ENCODE data around the gene PROSER2.

Gene PROSER2

GRCh38 chr10:11787846-11788245 lies 35.3 kb upstream of the PROSER2 start:
- H3K4me3 ChIP-seq (ENCODE audit: low read length): no peak overlapping the region
- no peaks in the 10 kb centered on the region for H3K79me2 ChIP-seq (ENCODE audit: low read length)
- H3K36me3 ChIP-seq (replicated peaks; ENCODE audit: low read depth, low read length): no peaks in the 10 kb centered on the region
- no peak overlapping the region for H3K4me2 ChIP-seq (ENCODE audit: low read length)
- TF ChIP-seq EZH2phosphoT487 (IDR thresholded peaks at IDR 0.05; ENCODE audit: low read depth) (no peak), CTCF (IDR thresholded peaks at IDR 0.05; ENCODE audit: low read depth, low read length) (no peak)
- no peaks in the 10 kb centered on the region for H3K4me1 ChIP-seq (ENCODE audit: low read length)
- peaks cover 12% of the 10 kb centered on the region for H3K27me3 ChIP-seq (ENCODE audit: low read depth, low read length)
- no peaks in the 10 kb centered on the region for H4K20me1 ChIP-seq (ENCODE audit: insufficient read depth, low read length)
- no peaks in the 10 kb centered on the region for H3K9me3 ChIP-seq (ENCODE audit: insufficient read depth, low read length)
- H3K9ac ChIP-seq (ENCODE audit: low read length): no peak overlapping the region
- H2AFZ ChIP-seq (ENCODE audit: low read depth, low read length): no peak overlapping the region
- H3K27ac ChIP-seq (ENCODE audit: low read length): no peak overlapping the region

GRCh38 chr10:11789306-11789705 lies 33.9 kb upstream of the PROSER2 start:
- Histone ChIP-seq H3K79me2 (ENCODE audit: low read length) (no peaks in the 10 kb centered on the region), H3K9me3 (ENCODE audit: insufficient read depth, low read length) (no peaks in the 10 kb centered on the region), H3K27ac (ENCODE audit: low read length) (no peak overlapping the region), H2AFZ (ENCODE audit: low read depth, low read length) (no peak overlapping the region), H4K20me1 (ENCODE audit: insufficient read depth, low read length) (no peaks in the 10 kb centered on the region), H3K4me3 (ENCODE audit: low read length) (no peak overlapping the region), H3K4me2 (ENCODE audit: low read length) (no peak overlapping the region), H3K27me3 (ENCODE audit: low read depth, low read length) (peaks cover 12% of the 10 kb centered on the region), H3K4me1 (ENCODE audit: low read length) (no peaks in the 10 kb centered on the region), H3K36me3 (replicated peaks; ENCODE audit: low read depth, low read length) (no peaks in the 10 kb centered on the region), H3K9ac (ENCODE audit: low read length) (no peak overlapping the region)
- no peak for TF ChIP-seq CTCF (IDR thresholded peaks at IDR 0.05; ENCODE audit: low read depth, low read length)
- TF ChIP-seq EZH2phosphoT487 (IDR thresholded peaks at IDR 0.05; ENCODE audit: low read depth): no peak

GRCh38 chr10:11789956-11790355 lies 33.2 kb upstream of the PROSER2 start:
- Histone ChIP-seq H3K9ac (ENCODE audit: low read length) (no peak overlapping the region), H3K27me3 (ENCODE audit: low read depth, low read length) (peaks cover 9% of the 10 kb centered on the region), H3K4me2 (ENCODE audit: low read length) (no peak overlapping the region), H3K4me3 (ENCODE audit: low read length) (no peak overlapping the region), H4K20me1 (ENCODE audit: insufficient read depth, low read length) (no peaks in the 10 kb centered on the region), H3K36me3 (replicated peaks; ENCODE audit: low read depth, low read length) (no peaks in the 10 kb centered on the region), H3K4me1 (ENCODE audit: low read length) (no peaks in the 10 kb centered on the region), H3K9me3 (ENCODE audit: insufficient read depth, low read length) (no peaks in the 10 kb centered on the region), H3K27ac (ENCODE audit: low read length) (no peak overlapping the region), H3K79me2 (ENCODE audit: low read length) (no peaks in the 10 kb centered on the region), H2AFZ (ENCODE audit: low read depth, low read length) (no peak overlapping the region)
- TF ChIP-seq EZH2phosphoT487 (IDR thresholded peaks at IDR 0.05; ENCODE audit: low read depth): no peak
- TF ChIP-seq CTCF (IDR thresholded peaks at IDR 0.05; ENCODE audit: low read depth, low read length): no peak

GRCh38 chr10:11793762-11794479 lies 29.2 kb upstream of the PROSER2 start:
- H3K4me2 ChIP-seq (ENCODE audit: low read length): no peak overlapping the region
- no peaks in the 10 kb centered on the region for H3K79me2 ChIP-seq (ENCODE audit: low read length)
- TF ChIP-seq CTCF (IDR thresholded peaks at IDR 0.05; ENCODE audit: low read depth, low read length): no peak
- no peak overlapping the region for H3K9ac ChIP-seq (ENCODE audit: low read length)
- H3K27ac ChIP-seq (ENCODE audit: low read length): no peak overlapping the region
- no peak overlapping the region for H2AFZ ChIP-seq (ENCODE audit: low read depth, low read length)
- H3K4me1 ChIP-seq (ENCODE audit: low read length): no peaks in the 10 kb centered on the region
- H3K27me3 ChIP-seq (ENCODE audit: low read depth, low read length): peaks cover 5% of the 10 kb centered on the region
- no peaks in the 10 kb centered on the region for H4K20me1 ChIP-seq (ENCODE audit: insufficient read depth, low read length)
- H3K36me3 ChIP-seq (replicated peaks; ENCODE audit: low read depth, low read length): no peaks in the 10 kb centered on the region
- H3K4me3 ChIP-seq (ENCODE audit: low read length): no peak overlapping the region
- no peaks in the 10 kb centered on the region for H3K9me3 ChIP-seq (ENCODE audit: insufficient read depth, low read length)

Measured in OCI-LY3 (cell line).